HFFc6 (cell line): ENCODE measurements around the gene PCDH15. TPM values are rescaled to one million over a fixed set of nuclear protein-coding genes. Genes with fewer than 3 reads are reported as not detected.

Experiments used
- DNase-seq: peaks from one replicate; pipeline ENCODE4 v3.0.0-alpha.2; 2018
- H3K27ac Mint-ChIP-seq: 2 replicates; pipeline ENCODE4 v1.8.0; 2020; ENCODE audit warnings: mild to moderate bottlenecking, mixed read lengths
- H3K27me3 Mint-ChIP-seq: 2 replicates; pipeline ENCODE4 v1.8.0; 2021; ENCODE audit warnings: mild to moderate bottlenecking, moderate library complexity, mixed read lengths; ENCODE audit not compliant: insufficient read depth
- H3K36me3 Mint-ChIP-seq: 2 replicates; pipeline ENCODE4 v1.8.0; 2021; ENCODE audit warnings: low read depth, mixed read lengths
- H3K4me1 Mint-ChIP-seq: 2 replicates; pipeline ENCODE4 v1.8.0; 2020; ENCODE audit warnings: low read depth, mixed read lengths
- H3K4me3 Mint-ChIP-seq: 2 replicates; pipeline ENCODE4 v1.8.0; 2020; ENCODE audit warnings: mild to moderate bottlenecking, moderate library complexity, mixed read lengths
- H3K9me3 Mint-ChIP-seq: 2 replicates; pipeline ENCODE4 v1.8.0; 2020; ENCODE audit warnings: mild to moderate bottlenecking, mixed read lengths
- CTCF ChIP-seq: fragments of 200-600 bp; sonication (generic); IDR thresholded peaks from 2 replicates; pipeline ENCODE4 v1.5.0; 2021; ENCODE audit warnings: antibody characterized with exemption, mild to moderate bottlenecking
- total RNA-seq, 6 experiments: library from RNA; stranded (reverse); fragmentation: NEBNext Ultra II Directional; extraction: Animal tissue kit (Norgen Biotek cat#: 25700); gene quantifications; 2 replicates in 1 of 6; 3 replicates in 5 of 6; pipeline ENCODE4 v1.2.3, GENCODE V29; 2021

Gene PCDH15
- total RNA-seq, 6 experiments from 2014 or later, result not detected

GRCh38 chr10:54826994-54827560 lies 26.0 kb upstream of the PCDH15 start:
- H3K27me3 Mint-ChIP-seq, result no peaks in the 10 kb centered on the region
- TF ChIP-seq CTCF, result no peak

GRCh38 chr10:54815583-54815982 lies 14.6 kb upstream of the PCDH15 start:
- DNase-seq, result no peak
- Mint-ChIP-seq H3K36me3 (no peaks in the 10 kb centered on the region; the same call in 1 of the 2 replicates), H3K27ac (no peak overlapping the region), H3K4me3 (no peak overlapping the region), H3K9me3 (peaks cover 30% of the 10 kb centered on the region), H3K27me3 (no peaks in the 10 kb centered on the region), H3K4me1 (no peaks in the 10 kb centered on the region)
- no peak for TF ChIP-seq CTCF

More at GRCh38 chr10:54826994-54827560, 26.0 kb upstream of the PCDH15 start:
- no peaks in the 10 kb centered on the region for H3K4me1 Mint-ChIP-seq
- H3K4me3 Mint-ChIP-seq, result no peak overlapping the region
- H3K36me3 Mint-ChIP-seq, result no peaks in the 10 kb centered on the region
- no peak overlapping the region for H3K27ac Mint-ChIP-seq
- DNase-seq, result no peak
- H3K9me3 Mint-ChIP-seq, result peaks cover 12% of the 10 kb centered on the region

GRCh38 chr10:54808186-54808935 lies 7.3 kb upstream of the PCDH15 start:
- Mint-ChIP-seq H3K4me3 (no peak overlapping the region), H3K27me3 (peaks cover 1% of the 10 kb centered on the region; the same call in 1 of the 2 replicates), H3K27ac (no peak overlapping the region), H3K9me3 (peaks cover 23% of the 10 kb centered on the region), H3K4me1 (no peaks in the 10 kb centered on the region), H3K36me3 (no peaks in the 10 kb centered on the region; the same call in 1 of the 2 replicates)
- no peak for TF ChIP-seq CTCF
- no peak for DNase-seq

DNA sequence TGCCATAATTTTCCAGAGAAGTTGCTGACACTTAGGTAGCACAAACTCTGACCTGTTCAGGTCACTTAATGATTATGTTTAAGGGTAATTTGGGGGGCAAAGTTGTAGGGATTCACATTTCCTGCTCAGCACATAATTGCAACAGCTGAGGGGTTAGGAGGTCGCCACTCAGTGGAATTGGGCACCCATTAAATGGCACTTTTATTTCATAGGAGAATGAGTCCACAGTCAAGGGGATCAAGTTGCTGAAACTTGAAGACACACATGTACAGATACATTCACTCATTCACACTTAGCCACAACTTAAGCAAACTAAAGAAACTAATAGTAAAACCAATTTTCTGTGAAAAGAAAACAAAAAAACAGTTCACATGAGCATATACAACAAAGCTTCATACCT lies 1.5 kb downstream of the PCDH15 start:
- H3K4me3 Mint-ChIP-seq, result no peak overlapping the region
- H3K36me3 Mint-ChIP-seq, result no peaks in the 10 kb centered on the region
- no peaks in the 10 kb centered on the region for H3K4me1 Mint-ChIP-seq
- TF ChIP-seq CTCF, result no peak
- DNase-seq, result no peak
- peaks cover 1% of the 10 kb centered on the region; the same call in 1 of the 2 replicates for H3K27me3 Mint-ChIP-seq
- no peak overlapping the region for H3K27ac Mint-ChIP-seq
- H3K9me3 Mint-ChIP-seq, result peaks cover 22% of the 10 kb centered on the region

DNA sequence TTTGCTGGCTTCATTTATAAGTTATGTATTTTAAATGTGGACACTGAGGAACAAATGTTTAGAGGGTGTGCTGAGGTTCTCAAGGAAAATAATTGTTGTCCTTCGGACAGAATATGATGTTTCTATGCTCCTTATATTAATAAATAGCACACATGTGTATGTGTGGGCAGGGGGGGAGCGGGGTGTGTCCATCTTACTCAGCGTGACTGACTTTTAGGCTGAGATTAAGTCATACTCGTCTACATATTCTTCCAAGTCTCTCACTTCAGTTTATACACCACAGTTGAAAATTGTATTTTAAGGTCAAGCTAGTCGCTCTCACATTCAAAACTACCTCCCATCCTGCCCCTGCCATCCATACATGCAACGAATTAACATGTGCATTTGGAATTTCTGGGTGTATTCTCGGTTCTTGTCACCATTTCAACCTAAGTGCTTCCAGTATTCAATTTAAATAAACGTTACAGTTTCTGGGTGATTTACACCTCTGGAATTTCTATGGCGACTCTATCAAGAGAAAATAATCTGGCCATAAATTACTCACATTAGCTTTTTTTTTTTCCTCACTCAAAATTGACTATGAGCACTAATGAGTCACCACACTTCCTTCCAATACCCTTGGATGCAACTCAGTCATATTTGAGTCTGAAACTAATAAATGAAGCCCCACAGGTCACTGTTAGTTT lies 3.3 kb downstream of the PCDH15 start:
- Mint-ChIP-seq H3K4me1 (no peaks in the 10 kb centered on the region), H3K9me3 (peaks cover 13% of the 10 kb centered on the region; the same call in 1 of the 2 replicates), H3K27me3 (no peaks in the 10 kb centered on the region), H3K36me3 (no peaks in the 10 kb centered on the region), H3K27ac (no peak overlapping the region), H3K4me3 (no peak overlapping the region)
- no peak for TF ChIP-seq CTCF
- no peak for DNase-seq
